ENCODE measurements around the gene TGFBR2. TPM values are rescaled to one million over a fixed set of nuclear protein-coding genes. Genes with fewer than 3 reads are reported as not detected.

Gene TGFBR2
- 329 TPM for total RNA-seq
- long read RNA-seq, full-length matches to known transcripts, result 342 of 581 reads
- long read RNA-seq, partial matches to known transcripts, result 23 of 581 reads
- long read RNA-seq, other reads (novel, unspliced or antisense), result 216 of 581 reads

GRCh38 chr3:30606301-30607031 is at the start of gene TGFBR2:
TGFBR2 (plus strand) TSS chr3:30606601; CDS start chr3:30606884, 283 bp downstream.
- peak; percentile 97 for ATAC-seq
- H3K4me1 ChIP-seq, result peaks cover 28% of the 10 kb centered on the region
- no peaks in the 10 kb centered on the region for H3K27me3 ChIP-seq
- DNase-seq, result peak; percentile 98
- intact Hi-C loops (cut with DNase I), result no loop called here
- no peaks in the 10 kb centered on the region for H3K9me3 ChIP-seq
- H3K27ac ChIP-seq, result peak within 1 kb of the TSS; percentile 100
- H3K36me3 ChIP-seq, result no peaks in the 10 kb centered on the region
- peak; percentile 28 for TF ChIP-seq CTCF (IDR thresholded peaks at IDR 0.05)
- peak within 1 kb of the TSS; percentile 84 for H3K4me3 ChIP-seq

- intact Hi-C loops (cut with DNase I), result no loop called here
- Histone ChIP-seq H3K9me3 (no peaks in the 10 kb centered on the region), H3K27me3 (no peaks in the 10 kb centered on the region), H3K4me3 (no peak overlapping the region), H3K36me3 (no peaks in the 10 kb centered on the region), H3K4me1 (no peaks in the 10 kb centered on the region), H3K27ac (no peak overlapping the region)
- no peak for TF ChIP-seq CTCF (IDR thresholded peaks at IDR 0.05)
- DNase-seq (no peak), ATAC-seq (no peak)
Measured at GRCh38 chr3:30557746-30558303, 48.6 kb upstream of the TGFBR2 start.

- no peaks in the 10 kb centered on the region for H3K9me3 ChIP-seq
- H3K36me3 ChIP-seq, result no peaks in the 10 kb centered on the region
- no peaks in the 10 kb centered on the region for H3K27me3 ChIP-seq
- H3K4me1 ChIP-seq, result no peaks in the 10 kb centered on the region
- ATAC-seq, result no peak
- no peak for TF ChIP-seq CTCF (IDR thresholded peaks at IDR 0.05)
- H3K27ac ChIP-seq, result no peak overlapping the region
- DNase-seq, result no peak
- intact Hi-C loops (cut with DNase I), result no loop called here
- no peak overlapping the region for H3K4me3 ChIP-seq
Measured at GRCh38 chr3:30563956-30564355, 42.4 kb upstream of the TGFBR2 start.

GRCh38 chr3:30567139-30567753 is 39.2 kb upstream of the TGFBR2 start:
- no peaks in the 10 kb centered on the region for H3K27me3 ChIP-seq
- DNase-seq (no peak), ATAC-seq (no peak)
- no peaks in the 10 kb centered on the region for H3K4me1 ChIP-seq
- no peak overlapping the region for H3K27ac ChIP-seq
- no peaks in the 10 kb centered on the region for H3K36me3 ChIP-seq
- H3K4me3 ChIP-seq, result no peak overlapping the region
- no peaks in the 10 kb centered on the region for H3K9me3 ChIP-seq
- intact Hi-C loops (cut with DNase I), result no loop called here
- TF ChIP-seq CTCF (IDR thresholded peaks at IDR 0.05), result no peak

- H3K27ac ChIP-seq, result no peak overlapping the region
- TF ChIP-seq CTCF (IDR thresholded peaks at IDR 0.05), result no peak
- ATAC-seq (no peak), DNase-seq (no peak)
- intact Hi-C loops (cut with DNase I), result no loop called here
- no peaks in the 10 kb centered on the region for H3K36me3 ChIP-seq
- H3K9me3 ChIP-seq, result no peaks in the 10 kb centered on the region
- no peaks in the 10 kb centered on the region for H3K4me1 ChIP-seq
- no peak overlapping the region for H3K4me3 ChIP-seq
- H3K27me3 ChIP-seq, result no peaks in the 10 kb centered on the region
Measured at GRCh38 chr3:30576946-30577345, 29.5 kb upstream of the TGFBR2 start.

Measured in upper lobe of right lung (tissue), 1 donor.